Thoracic aorta (tissue), 2 donors: ENCODE results near the gene PARP8. TPM values are rescaled to one million over a fixed set of nuclear protein-coding genes. Genes with fewer than 3 reads are reported as not detected.
"Not testable (repeated sequence)": the region's sequence is repeated elsewhere in the genome, so short reads cannot be mapped to it uniquely, and the experiment has no call there.

Source experiments
- ATAC-seq: fragments of 150-250 bp; one replicate; pipeline ENCODE4 v1.8.0; 2017; ENCODE audit warnings: low read depth; ENCODE audit not compliant: insufficient number of reproducible peaks, low FRiP score
- DNase-seq: peaks from one replicate; pipeline ENCODE4 v3.0.0-alpha.2; 2020; ENCODE audit warnings: low spot score
- H3K27ac ChIP-seq, 2 donors: fragments of 200-600 bp; sonication (generic); 1 replicate in 1 of 2; 2 replicates in 1 of 2; pipeline ENCODE4 v1.5.1; 2016; ENCODE audit warnings: mild to moderate bottlenecking in 2 of 2, moderate library complexity in 2 of 2
- H3K27me3 ChIP-seq: fragments of 200-600 bp; sonication (generic); replicated peaks from 2 replicates; pipeline ENCODE4 v1.6.0; 2016; ENCODE audit warnings: mild to moderate bottlenecking; ENCODE audit not compliant: insufficient read depth
- H3K36me3 ChIP-seq: fragments of 200-600 bp; sonication (generic); one replicate; pipeline ENCODE4 v1.5.1; 2016
- H3K4me1 ChIP-seq, 2 donors: fragments of 200-600 bp; sonication (generic); 1 replicate in 1 of 2; 2 replicates in 1 of 2; pipeline versions ENCODE4 v1.5.1 to v1.6.0; 2016; ENCODE audit warnings: low read depth in 2 of 2, mild to moderate bottlenecking in 1 of 2; ENCODE audit not compliant: control insufficient read depth in 1 of 2
- H3K4me3 ChIP-seq: fragments of 200-600 bp; sonication (generic); 2 replicates; pipeline ENCODE4 v1.5.1; 2016; ENCODE audit warnings: mild to moderate bottlenecking
- H3K9me3 ChIP-seq: fragments of 200-600 bp; sonication (generic); 2 replicates; pipeline ENCODE4 v1.5.1; 2016
- CTCF ChIP-seq: fragments of 200-600 bp; sonication (generic); IDR thresholded peaks from one replicate; pipeline ENCODE4 v1.5.1; 2019; ENCODE audit warnings: antibody characterized with exemption
- total RNA-seq, 2 donors: library from RNA; depleted of rRNA; stranded (reverse); fragments of >200 nt; gene quantifications; one replicate each; pipeline versions ENCODE4 v1.1.0 to v1.2.3, GENCODE V29; 2016

Gene PARP8
- total RNA-seq, 2 donors from 2014 or later, result 27.5 to 34.7 TPM

GRCh38 chr5:50808406-50808805 lies 142.0 kb downstream of the PARP8 start:
- Histone ChIP-seq H3K27me3 (no peaks in the 10 kb centered on the region), H3K9me3 (peaks cover 3% of the 10 kb centered on the region), H3K4me1 (no peaks in the 10 kb centered on the region), H3K27ac (no peak overlapping the region), H3K36me3 (no peaks in the 10 kb centered on the region), H3K4me3 (no peak overlapping the region)
- no peak for TF ChIP-seq CTCF
- no peak for DNase-seq
- ATAC-seq, result no peak

- not testable (repeated sequence) for H3K4me1 ChIP-seq, H3K4me3 ChIP-seq, H3K27me3 ChIP-seq, H3K36me3 ChIP-seq, ATAC-seq, H3K27ac ChIP-seq, H3K9me3 ChIP-seq, DNase-seq
These were observed 145.3 kb downstream of the PARP8 start for GRCh38 chr5:50811746-50812145.

- no peak for TF ChIP-seq CTCF
- peaks cover 3% of the 10 kb centered on the region for H3K9me3 ChIP-seq
- ATAC-seq, result no peak
These were observed 147.3 kb downstream of the PARP8 start for GRCh38 chr5:50813691-50814090.

GRCh38 chr5:50814556-50814955 lies 148.1 kb downstream of the PARP8 start:
- no peaks in the 10 kb centered on the region for H3K4me1 ChIP-seq
- H3K9me3 ChIP-seq, result peaks cover 3% of the 10 kb centered on the region
- no peak overlapping the region for H3K27ac ChIP-seq
- ATAC-seq, result no peak
- DNase-seq, result no peak
- no peak for TF ChIP-seq CTCF
- no peaks in the 10 kb centered on the region for H3K36me3 ChIP-seq
- H3K27me3 ChIP-seq, result no peaks in the 10 kb centered on the region
- no peak overlapping the region for H3K4me3 ChIP-seq

More at GRCh38 chr5:50813691-50814090, 147.3 kb downstream of the PARP8 start:
- no peak for DNase-seq
- Histone ChIP-seq H3K27me3 (no peaks in the 10 kb centered on the region), H3K36me3 (no peaks in the 10 kb centered on the region), H3K4me1 (no peaks in the 10 kb centered on the region), H3K4me3 (no peak overlapping the region), H3K27ac (no peak overlapping the region)

GRCh38 chr5:50822046-50822445 lies 155.6 kb downstream of the PARP8 start:
- no peaks in the 10 kb centered on the region for H3K36me3 ChIP-seq
- H3K9me3 ChIP-seq, result no peaks in the 10 kb centered on the region
- no peak overlapping the region for H3K27ac ChIP-seq
- no peak overlapping the region for H3K4me3 ChIP-seq
- H3K4me1 ChIP-seq, result peaks cover 0 to 11% of the 10 kb centered on the region in 2 donors
- no peaks in the 10 kb centered on the region for H3K27me3 ChIP-seq
- ATAC-seq (no peak), DNase-seq (no peak)
- TF ChIP-seq CTCF, result no peak

- DNase-seq, result no peak
- no peak for ATAC-seq
- Histone ChIP-seq H3K27ac (no peak overlapping the region), H3K27me3 (no peaks in the 10 kb centered on the region), H3K4me1 (peaks cover 0 to 11% of the 10 kb centered on the region in 2 donors), H3K36me3 (no peaks in the 10 kb centered on the region), H3K4me3 (no peak overlapping the region), H3K9me3 (no peaks in the 10 kb centered on the region)
- TF ChIP-seq CTCF, result no peak
These were observed 156.3 kb downstream of the PARP8 start for GRCh38 chr5:50822761-50823160.
